CD1c-positive myeloid dendritic cell (primary cell): Measurements from ENCODE around the gene ZNF516.
A peak's percentile ranks its signal among the peaks of the same experiment; 100 is the strongest.

Experiments
- DNase-seq: peaks from one replicate; pipeline ENCODE4 v3.0.0-alpha.2; 2016; ENCODE audit errors: extremely low spot score

Gene ZNF516

GRCh38 chr18:76364282-76365259, 130.5 kb downstream of the ZNF516 start:
- no peak for DNase-seq

DNA sequence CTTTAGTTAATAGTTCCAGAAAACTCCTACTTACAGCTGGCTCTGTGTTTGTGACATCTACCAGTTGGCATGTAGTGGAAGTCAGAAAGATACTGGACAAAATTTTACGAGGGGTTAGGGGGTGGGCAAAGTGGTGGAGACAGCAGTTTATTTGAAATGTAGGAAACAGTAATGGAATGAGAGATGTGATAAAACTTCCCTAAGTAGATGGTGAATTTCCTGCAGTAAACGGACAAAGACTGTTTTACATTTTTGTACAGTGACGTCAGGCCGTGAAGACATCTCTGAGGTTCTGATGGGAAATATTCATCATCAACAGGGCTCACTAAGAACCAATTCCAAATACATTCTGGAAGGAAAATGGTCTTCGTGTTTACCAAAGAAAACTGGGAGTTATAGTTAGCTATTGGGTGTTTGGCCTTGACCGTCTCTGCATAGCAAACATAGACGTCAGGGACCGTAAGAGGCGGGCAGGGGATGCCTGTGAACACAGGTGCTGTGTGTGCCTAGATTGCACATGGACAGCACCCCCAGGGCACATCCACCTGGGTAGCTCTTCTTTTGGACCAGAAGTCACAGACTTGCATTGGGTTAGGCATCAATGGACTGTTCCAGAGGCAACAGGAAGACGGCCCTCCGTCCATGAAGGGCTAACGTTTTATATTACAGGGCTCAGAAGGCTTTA, 131.5 kb downstream of the ZNF516 start:
- DNase-seq: no peak

GRCh38 chr18:76362676-76363075, 132.4 kb downstream of the ZNF516 start:
- DNase-seq: no peak

- no peak for DNase-seq
Measured at GRCh38 chr18:76361219-76361618, 133.8 kb downstream of the ZNF516 start.

DNA sequence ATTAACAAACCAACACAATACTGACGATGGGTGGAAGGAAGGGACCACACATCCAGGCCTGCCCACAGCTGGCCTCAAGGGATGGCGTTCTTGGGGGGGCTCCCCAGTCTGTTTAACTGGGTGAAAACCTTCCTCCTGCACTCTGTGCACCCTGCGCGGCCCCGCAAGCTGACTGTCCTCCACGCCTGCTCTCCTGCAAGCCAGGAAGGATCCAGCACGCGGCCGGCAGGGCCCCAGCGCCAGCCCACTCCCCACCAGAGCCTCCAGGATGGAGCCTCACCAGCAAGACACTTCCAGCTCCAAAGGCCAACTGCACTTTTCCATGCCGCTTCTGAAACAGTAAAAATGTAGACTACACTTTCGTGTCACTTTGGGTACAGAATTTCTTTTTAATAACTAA, 135.1 kb downstream of the ZNF516 start:
- DNase-seq: no peak

GRCh38 chr18:76358774-76359173, 136.3 kb downstream of the ZNF516 start:
- DNase-seq: no peak

- DNase-seq: no peak
Measured at GRCh38 chr18:76357585-76358260, 137.3 kb downstream of the ZNF516 start.

GRCh38 chr18:76357174-76357573, 137.9 kb downstream of the ZNF516 start:
- no peak for DNase-seq

- no peak for DNase-seq
Measured at GRCh38 chr18:76356666-76357065, 138.4 kb downstream of the ZNF516 start.

DNA sequence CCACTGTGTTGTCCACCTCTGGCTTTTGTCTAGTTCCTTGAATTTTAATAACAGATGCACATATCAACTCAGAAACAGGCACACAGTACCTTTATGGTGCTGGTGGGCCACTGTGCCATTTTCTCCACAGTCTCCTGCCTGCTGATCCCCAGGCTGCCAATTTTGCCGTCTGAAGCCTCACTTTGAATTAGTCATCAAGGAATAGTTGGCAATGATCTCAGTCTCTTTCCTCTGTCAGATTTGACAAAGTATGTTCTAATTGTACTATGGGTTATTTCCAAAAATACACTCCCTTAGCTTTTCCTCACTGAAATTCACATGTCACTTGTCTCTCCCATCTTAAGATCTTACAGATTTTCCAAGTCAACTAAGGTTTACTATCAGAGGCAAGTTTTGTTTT, 140.7 kb downstream of the ZNF516 start:
- DNase-seq: no peak

- DNase-seq: no peak
Measured at GRCh38 chr18:76353500-76353899, 141.5 kb downstream of the ZNF516 start.

GRCh38 chr18:76353046-76353445, 142.0 kb downstream of the ZNF516 start:
- no peak for DNase-seq

DNA sequence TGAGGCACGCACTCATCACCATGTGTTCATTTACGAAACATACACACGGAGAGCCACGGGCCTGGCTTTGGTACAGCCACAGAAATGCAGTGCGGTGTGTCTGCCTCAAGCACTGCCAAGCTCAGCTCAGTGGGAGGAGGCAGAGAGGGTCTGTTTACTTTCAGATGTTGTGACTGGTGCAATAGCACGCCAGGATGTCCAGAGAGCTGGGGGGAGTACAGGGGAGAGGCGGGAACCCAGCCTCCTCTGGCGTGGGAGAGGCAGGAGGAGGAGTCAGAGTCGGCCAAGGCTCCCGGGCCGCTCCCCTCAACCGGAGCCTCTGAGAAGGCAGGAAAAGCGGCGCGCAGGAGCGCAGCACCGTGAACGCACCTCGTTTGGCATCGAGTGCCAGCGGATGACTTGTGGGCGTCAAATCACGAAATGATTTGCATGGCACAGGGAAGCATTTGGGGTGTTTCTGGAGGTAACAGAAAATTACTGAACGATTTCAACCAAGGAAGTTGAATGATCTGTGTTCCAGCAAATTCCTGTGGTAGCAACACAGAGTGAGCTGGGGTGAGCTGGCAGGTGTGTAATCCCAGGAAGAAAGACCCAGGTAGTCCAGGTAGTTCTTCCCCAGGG, 143.0 kb downstream of the ZNF516 start:
- no peak for DNase-seq

DNA sequence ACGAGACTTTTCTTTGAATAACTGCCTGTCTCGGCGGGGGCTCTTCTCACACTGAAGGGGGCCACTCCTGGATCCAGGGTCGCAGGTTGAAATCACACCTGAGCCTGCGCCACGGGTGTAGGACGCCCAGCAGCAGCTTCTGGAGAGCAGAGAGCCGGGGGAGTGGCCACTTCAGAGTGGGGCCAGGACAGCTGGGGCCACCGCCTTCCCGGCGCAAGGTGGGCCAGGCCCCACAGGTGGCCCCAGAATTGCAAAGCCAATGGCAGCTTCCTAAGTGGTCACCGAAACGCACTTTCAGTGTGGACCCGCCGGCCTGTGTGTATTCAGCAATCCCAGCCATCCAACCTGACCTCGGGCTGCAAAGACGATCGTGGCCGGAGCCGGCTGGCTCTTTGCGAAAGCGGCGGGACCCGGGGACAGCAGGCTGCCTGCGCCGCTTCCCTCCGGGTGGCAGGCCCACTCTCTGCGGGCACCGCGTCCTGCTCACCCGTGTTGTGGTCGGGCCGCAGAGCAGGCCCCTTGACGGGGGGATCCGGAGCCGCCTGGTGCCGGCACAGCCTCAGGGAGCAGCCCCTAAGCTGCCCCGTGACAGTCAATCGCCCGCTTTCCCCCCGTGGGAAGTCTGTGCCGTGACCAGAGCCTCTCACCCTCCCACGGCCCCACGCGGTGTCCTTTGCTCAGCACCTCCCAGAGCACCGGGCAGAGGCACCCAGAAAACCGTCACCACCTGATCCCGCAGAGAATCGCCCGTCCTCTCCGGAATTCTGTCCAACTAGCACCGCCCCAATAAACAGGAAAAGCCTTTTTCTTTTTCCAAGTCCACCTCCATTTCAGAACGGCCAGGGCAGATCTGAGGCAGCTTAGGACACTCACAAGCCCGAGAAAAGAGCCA, 144.7 kb downstream of the ZNF516 start:
- DNase-seq: no peak

- peak; percentile 75 for DNase-seq
Measured at GRCh38 chr18:76349067-76349715, 145.9 kb downstream of the ZNF516 start.

GRCh38 chr18:76348267-76349066, 146.6 kb downstream of the ZNF516 start:
- no peak for DNase-seq

GRCh38 chr18:76347341-76347740, 147.7 kb downstream of the ZNF516 start:
- no peak for DNase-seq

GRCh38 chr18:76346490-76347130, 148.4 kb downstream of the ZNF516 start:
- no peak for DNase-seq

DNA sequence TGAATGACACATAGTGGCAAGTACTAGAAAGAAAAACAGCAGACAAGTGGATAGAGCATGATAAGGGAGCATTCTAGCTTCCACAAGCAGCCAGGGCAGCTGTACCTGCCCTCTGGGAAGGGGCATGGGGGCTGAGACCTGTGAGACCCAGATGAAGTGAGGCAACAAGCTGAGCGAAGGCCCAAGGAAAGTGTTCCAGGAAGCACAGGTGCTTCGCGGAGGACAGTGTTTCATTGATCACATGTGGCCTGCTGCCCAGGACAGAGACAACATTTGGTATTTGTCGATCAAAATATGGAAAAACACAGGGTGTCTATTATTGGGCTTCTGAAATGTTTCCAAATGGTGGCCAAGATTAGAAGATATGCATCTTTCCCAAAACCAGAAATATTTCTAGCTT, 149.1 kb downstream of the ZNF516 start:
- no peak for DNase-seq
